ENCODE data around the gene TBC1D9.
A peak's percentile ranks its signal among the peaks of the same experiment; 100 is the strongest.
"Not testable (repeated sequence)": the region's sequence is repeated elsewhere in the genome, so short reads cannot be mapped to it uniquely, and the experiment has no call there.

TBC1D9 gene

DNA sequence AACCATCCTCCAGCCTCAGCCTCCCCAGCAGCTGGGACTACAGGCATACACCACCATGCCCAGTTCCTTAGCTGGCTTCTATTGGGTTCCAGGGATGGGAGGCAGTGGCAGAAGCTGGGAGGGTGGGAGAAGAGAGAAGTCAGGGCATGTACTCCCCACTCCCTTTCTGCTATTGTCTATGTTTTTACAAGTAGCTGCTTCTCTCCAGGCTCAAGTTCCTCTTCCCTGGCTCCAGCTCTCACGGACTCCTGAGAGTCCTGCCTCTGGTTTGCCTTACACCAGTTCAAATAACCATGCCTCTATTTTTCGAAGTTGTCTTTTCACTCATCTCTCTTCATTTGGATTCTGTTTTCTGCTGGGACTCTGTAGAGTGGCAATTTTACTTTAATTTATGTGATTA is 2.9 kb downstream of the TBC1D9 start:
- no peak for DNase-seq (ENCODE audit: low spot score)

DNA sequence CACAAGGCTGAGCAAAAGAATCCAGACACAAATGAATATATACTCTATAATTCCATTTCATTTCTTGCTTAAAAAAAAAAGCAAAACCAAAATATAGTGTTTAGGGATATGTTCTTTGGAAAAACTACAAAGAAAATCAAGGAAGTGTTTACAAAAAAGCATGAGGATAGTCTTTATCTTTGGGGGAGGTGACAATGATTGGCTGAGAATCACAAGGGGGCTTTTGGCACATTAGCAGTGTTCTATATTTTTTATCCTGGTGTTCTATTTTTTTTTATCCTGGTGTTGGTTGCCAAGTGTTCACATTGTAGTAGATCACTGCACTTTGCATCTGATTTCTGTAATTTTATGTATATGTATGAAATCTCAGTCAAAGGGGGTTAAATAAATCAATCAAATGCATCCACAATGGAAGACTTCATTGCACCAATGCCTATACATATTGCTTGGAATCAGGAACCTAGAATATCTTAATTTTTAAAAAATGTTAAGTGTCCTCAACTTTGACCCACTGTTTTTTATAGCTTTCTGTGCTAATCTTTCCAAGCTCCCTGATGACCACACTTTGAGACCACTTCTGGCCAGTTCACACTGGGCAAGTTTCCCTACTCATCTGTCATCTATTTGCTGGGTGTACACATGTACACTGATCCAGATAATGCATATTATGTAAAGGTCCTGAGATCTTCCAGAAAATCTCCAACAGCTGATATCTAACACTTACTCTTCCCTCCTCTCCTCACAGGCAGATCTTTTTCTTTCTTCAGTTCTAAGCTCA is 3.7 kb downstream of the TBC1D9 start:
- no peak for DNase-seq (ENCODE audit: low spot score)

DNA sequence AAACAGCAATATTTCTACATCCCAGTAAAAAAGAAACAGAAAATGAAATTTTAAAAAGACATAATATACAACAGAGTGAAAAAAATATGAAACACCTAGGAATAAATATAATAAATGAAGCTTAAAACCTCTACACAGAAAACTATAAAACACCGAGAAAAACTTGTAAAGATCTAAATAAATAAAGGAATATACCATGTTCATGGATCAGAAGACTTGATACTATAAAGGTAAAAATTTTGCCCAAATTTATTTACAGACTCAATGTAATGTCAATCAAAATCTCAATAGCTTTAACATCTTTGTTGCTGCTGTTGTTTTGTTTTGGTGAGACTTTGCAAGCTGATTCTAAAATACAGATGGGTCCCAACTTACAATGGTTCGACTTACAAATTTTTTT is 5.7 kb downstream of the TBC1D9 start:
- DNase-seq (ENCODE audit: low spot score): no peak

DNA sequence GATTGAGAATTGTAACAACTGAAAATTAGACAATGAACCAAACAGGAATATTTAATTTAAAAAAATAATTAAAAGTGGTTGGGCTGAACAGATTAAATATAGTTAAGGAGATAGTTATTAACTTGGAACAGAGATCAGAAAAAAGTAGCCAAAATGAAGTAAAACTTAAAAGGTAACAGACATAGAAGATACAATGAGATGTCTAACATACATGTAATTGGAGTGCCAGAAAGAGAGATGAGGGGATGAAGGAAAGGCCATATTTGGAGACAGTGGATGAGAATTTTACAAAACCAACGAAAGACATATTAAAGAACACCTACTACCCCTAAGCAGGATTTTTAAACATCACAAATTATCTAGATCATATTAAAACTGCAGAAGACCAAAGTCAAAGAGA is 8.0 kb downstream of the TBC1D9 start:
- DNase-seq (ENCODE audit: low spot score): no peak

DNA sequence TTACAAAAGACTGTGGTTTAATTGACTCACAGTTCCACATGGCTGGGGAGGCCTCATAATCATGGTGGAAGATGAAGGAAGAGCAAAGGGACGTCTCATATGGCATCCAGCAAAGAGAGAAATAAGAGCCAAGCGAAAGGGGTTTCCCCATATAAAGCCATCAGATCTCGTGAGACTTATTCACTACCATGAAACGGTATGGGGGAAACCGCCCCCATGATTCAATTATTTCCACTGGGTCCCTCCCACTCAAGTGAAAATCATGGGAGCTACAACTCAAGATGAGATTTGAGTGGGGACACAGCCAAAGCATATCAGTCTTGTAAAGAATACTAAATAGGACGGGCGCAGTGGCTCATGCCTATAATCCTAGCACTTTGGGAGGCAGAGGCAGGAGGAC is 9.6 kb downstream of the TBC1D9 start:
- not testable (repeated sequence) for DNase-seq (ENCODE audit: low spot score)

DNA sequence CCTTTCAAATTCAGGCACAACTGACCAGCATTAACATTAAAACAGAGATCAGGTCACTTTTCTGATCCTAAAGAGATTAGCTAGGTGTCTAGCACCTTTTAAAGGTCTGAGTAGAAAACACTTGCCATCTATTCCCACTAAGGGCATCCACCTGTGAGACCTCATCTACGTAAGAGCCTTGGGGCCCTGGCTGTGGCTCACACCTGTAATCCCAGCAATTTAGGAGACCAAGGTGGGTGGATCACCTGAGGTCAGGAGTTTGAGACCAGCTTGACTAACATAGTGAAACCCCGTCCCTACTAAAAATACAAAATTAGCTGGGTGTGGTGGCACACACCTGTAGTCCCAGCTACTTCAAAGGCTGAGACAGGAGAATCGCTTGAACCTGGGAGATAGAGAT is 11.8 kb downstream of the TBC1D9 start:
- no peak for DNase-seq (ENCODE audit: low spot score)

DNA sequence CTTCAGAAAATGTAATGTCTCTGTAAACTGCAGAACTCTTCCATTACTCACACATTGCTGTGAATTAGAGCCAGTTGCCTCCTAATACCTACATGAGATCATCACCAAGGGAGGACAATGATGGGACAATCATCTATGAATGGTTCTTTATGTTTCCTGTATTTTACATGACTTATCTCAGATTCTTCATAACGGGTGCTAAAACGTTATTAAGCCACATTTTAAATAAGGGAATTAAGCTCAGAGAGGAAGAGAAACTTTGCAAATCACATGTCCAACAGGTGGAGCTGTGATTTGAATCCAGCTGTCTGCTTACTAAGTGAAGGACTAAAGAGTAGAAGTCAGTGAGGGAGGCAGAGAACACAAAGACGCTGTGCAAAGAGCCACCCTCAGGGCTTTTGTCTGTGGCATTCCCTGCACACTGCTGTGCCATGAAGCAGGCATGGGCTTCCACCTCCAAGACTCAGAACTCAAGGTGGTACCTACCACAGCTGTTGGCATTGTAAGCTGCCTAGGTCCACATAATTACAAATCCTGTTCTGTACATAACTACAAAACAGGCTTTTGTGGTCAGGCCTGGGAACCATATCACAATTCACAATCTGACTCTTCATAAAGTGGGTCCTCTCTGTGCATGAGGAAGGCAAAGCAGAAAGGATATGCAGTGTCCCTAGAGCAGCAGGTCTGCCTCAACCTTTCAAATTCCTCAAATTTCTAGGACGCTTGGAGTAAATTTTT is 12.8 kb downstream of the TBC1D9 start:
- peak; percentile 20 for DNase-seq (ENCODE audit: low spot score)

DNA sequence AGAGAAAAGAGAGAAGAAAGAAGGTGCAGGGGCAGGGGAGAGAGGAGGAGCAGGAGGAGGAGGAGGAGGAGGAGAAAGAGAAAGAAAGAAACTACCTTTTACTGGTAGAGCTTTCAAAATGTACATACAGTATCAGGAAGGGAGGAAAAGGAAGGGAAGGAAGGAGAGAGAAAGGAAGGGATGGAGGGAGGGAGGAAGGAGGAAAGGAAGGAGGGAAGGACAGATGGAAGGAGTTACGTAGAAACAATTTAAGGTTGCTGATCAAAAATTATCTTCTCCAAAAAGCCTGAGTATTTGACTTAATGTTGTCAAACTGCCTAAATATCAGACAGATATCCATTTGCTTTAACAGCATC is 13.4 kb downstream of the TBC1D9 start:
- DNase-seq (ENCODE audit: low spot score): no peak

DNA sequence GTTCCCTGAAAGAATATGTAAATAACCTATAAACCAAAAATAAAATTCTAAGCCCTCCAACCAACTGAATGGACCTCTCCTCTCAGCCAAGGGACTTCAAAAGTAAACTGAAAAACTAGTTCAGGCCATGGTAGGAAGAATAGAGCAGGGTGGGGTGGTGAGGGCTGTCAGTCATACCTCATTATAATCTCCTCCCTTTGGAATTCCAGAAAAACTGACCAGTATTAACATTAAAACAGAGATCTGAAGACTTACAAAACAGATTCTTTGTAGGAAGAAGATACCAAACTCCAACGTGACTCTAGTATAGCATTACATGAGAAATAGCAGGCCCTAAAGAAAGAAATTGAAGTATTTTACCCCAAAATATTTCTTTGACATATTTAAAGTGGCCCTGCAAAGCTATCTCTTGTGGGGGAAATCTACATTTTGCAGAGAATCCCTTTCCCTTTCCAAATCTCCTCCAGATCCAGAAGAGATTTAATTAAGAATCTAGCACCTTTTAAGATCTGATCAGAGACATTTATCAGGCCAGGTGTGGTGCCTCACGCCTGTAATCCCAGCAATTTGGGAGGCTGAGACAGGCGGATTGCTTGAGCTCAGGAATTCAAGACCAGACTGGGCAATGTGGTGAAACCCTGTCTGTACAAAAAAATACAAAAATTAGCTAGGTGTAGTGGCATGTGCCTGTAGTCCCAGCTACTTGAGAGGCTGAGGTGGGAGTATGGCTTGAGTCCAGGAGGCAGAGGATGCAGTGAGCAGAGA is 15.1 kb downstream of the TBC1D9 start:
- DNase-seq (ENCODE audit: low spot score): no peak

DNA sequence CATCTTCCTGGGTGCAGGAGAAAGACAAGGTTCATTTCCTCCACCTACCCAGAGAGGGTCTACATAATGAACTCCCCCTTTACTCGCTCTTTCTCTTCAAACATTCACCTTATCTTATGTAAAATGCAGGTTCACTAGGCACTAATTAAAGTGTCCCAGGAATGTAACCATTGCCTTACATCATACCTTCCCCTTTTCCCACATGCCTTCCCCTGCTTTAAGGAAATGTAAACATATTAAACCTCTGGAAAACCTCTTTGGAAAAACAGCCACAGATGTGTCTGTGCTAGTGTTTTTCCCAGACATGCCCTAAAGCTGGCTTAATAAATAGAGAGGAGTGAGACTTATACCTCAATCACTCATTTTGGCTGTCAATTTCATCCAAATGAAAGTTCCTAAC is 15.8 kb downstream of the TBC1D9 start:
- DNase-seq (ENCODE audit: low spot score): no peak

DNA sequence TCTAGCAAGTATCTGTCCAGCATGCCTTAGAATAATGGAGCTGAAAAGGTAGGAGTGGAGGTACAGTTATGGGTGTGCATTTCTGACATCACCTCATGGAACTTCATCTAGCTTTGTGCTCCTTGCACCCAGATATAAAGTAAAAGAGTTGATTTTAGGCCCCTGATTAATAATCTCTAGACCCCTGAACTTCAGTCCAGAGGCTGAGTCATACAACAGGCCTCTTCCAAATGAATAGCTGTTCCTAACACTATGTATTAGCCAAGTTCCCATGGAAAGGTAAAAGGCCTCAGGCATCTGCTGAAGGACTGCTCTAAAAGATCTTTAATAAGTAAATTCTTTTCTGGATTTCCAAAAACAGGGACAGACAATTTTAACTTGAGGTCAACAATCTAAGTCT is 16.2 kb downstream of the TBC1D9 start:
- DNase-seq (ENCODE audit: low spot score): no peak

DNA sequence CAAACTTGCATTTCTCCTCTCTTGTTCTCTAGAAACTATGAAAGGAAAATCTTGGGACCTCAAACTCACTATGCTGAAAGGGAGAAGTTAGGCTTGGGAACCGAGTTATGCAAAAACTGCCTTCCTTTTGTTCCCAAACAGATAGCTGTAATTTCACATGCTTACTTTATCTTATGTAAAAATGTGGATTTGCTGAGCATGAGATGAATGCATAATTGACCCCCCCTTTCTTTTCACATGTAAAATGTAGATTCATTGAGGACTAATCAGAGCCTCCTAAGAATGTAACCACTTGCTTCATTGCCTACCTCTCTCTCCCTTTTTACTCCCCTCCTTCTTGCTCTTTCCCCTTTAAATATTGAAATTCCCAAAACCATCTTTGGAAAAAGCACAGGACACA is 18.0 kb downstream of the TBC1D9 start:
- DNase-seq (ENCODE audit: low spot score): no peak

DNA sequence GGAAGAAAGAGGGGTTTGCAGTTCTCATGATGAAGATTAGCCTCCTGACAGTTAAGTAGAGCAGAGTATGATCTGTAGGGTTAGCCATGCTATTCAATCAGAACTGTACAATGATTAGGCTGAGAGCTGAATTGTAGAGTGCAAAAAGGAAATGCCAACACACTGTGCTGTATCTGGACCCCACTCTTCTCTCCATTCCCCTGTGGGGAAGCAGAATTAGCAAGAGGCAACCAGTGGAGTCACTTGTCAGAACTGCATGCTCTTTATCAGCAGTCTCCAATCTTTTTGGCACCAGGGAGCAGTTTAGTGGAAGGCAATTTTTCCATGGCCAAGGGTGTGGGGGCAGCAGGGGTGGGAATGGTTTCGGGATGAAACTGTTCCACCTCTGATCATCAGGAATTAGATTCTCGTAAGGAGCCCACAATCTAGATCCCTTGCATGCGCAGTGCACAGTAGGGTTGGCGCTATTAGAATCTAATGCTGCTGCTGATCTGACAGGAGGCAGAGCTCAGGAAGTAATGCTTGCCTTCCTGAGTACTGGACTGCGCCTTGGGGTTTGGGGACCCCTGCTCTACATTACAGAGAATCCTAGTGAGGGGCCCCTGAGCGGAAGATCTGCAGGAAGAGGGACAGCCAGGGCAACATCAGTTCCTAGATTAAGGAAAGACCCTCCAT is 19.4 kb downstream of the TBC1D9 start:
- DNase-seq (ENCODE audit: low spot score): no peak

DNA sequence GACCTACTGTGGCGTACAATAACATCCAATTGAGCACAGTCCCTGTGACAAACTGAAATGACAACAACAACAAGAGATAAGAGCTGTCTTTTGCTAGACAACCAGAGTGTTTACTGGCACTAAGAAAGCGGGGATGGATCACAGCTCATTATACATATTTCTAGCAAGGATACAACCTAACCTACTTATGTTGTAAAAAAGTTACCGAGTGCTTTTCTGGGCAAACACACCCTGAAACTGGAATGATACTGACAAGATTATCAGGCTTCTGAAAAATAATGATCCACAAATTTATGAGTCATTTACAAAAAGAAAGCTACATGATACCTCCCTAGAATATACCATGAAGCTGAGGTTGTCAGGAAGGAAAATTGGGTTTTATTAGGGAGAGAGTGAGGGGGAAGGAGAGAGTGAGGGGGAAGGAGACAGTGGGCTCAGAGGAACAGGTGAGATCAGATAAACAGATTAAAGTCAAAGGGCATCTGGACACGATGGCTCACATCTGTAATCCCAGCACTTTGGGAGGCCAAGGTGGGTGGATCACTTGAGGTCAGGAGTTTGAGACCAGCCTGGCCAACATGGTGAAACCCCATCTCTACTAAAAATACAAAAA is 20.3 kb downstream of the TBC1D9 start:
- no peak for DNase-seq (ENCODE audit: low spot score)

DNA sequence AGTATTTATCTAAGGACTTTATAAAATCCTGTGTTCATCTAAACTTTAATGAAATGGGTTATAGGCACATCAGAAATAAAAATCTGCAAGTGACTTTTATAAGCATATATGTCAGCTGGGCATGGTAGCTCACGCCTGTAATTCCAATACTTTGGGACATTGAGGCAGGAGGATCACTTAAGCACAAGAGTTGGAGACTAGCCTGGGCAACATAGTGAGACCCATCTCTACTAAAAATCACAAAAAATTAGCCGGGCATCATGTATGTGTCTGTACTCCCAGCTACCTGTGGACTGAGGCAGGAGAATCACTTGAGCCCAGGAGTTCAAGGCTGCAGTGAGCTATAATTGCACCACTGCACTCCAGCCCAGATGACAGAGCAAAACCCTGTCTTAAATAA is 20.9 kb downstream of the TBC1D9 start:
- DNase-seq (ENCODE audit: low spot score): no peak

DNA sequence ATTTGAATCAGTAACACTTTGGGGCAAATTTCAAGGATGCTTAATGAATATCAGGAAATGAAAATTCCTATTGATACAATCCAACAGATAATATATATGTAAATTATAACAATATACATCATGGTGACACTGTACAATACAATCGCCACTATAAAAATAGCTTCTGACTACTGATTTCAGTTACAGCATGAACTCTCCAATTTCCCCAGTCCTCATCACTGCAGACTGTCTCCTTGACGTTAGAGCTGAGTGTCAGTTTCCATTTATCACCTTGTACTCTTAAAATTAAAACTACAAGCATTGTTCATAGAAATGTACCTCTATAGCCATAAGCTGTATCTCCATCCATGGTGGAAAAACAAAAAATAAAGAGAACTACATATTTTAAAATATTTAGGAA is 23.4 kb downstream of the TBC1D9 start:
- no peak for DNase-seq (ENCODE audit: low spot score)

DNA sequence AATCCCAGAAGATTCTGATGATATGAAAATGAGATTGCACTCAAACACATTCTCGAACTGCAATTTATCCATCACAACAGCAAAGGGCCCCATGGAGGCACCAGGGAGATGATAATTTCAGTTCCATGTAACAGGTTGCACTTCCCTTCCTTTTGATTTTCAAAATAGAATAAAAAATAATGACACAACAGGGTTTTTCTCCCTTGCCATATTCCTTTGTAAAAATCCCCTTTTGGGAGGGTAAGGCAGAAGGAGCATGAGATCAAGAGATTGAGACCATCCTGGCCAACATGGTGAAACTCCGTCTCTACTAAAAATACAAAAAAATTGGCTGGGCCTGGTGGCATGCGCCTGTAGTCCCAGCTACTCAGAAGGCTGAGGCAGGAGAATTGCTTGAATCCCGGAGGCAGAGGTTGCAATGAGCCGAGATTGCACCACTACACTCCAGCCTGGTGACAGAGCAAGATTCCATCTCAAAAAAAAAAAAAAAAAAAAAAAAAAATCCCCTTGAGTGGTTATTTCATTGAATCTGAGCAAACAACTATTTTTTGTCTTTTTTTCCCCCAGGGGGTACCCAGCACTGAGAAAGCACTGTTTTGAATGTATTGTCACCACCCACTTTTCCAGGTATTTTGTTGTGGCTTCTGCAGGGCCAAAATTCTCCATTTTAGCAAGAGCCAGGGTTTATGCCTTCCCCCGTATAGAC is 26.7 kb downstream of the TBC1D9 start:
- DNase-seq (ENCODE audit: low spot score): no peak

DNA sequence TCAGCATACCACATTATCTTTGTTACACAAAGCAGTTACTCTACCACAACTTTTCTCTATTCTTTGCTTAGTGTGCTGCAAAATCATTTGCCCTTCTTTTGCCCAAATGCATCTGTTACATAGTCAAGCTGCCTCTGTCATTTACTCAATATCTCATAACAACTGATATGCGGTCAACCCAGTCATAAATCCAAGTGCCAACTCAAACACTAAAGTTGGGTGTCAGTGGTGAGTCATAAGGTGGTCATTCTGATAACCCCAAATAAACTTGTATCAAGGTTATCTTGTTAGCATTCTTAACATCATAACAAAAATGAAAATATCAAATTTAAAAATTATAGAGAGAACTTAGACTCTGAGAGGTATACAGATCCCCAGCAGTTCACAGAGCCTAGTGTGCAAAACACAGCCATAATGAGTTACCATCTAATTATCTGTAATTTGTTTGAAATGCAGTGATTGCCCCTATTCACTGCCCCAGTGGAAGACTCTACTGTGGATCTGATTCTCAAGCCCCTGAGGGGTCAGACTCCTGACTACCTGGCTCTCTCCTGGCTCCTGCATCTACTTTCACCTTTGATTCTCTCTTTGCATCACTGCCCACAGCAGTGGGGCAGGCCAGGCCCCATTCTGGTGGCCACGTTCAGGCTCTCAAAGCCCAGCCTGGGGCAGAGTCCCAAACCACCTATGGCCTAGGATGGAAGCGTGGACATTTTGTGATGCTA is 29.2 kb downstream of the TBC1D9 start:
- no peak for DNase-seq (ENCODE audit: low spot score)

DNA sequence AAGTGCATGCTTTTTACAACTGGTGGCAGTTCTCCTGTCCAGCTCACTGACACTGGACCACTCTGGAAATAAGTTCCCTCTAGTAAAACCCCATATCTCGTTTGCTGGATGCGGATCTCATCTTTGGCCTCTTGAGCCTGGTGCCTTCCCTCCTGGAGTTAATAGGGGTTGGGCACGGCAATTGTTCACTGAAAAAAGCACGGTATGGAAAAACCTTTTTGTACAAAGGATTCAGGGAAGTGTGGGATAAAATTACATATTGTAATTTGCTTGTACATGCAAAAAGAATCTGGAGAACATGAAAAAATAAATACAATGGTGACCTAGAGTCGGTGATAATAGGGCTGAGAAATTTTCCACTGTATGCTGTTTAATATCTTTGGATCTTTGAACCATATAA is 30.6 kb downstream of the TBC1D9 start:
- no peak for DNase-seq (ENCODE audit: low spot score)

DNA sequence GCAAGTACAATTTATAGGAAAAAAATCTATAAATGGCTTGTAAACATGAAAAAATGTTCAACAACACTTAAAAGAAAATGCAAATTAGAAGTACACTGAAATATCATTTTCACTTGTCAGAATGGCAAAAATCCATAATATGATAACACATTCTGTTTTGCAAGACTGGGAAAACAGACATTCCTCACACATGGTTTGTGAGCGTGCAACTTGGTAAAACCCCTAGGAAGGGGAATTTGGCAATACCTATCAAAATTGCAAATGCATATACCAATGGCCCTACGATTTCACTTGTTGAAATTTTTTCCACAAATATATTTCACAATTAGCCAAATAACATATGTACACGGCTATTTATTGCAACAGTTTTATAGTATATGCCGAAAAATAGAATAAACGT is 31.4 kb downstream of the TBC1D9 start:
- no peak for DNase-seq (ENCODE audit: low spot score)

Data from GM03348 (cell line).